ENCODE results near the gene LGSN. TPM values are rescaled to one million over a fixed set of nuclear protein-coding genes. Genes with fewer than 3 reads are reported as not detected.
"Not testable (repeated sequence)": the region's sequence is repeated elsewhere in the genome, so short reads cannot be mapped to it uniquely, and the experiment has no call there.

Gene LGSN
- total and polyA plus RNA-seq, 2 experiments from 2014 or later, result 0.15 to 0.45 TPM

GRCh38 chr6:63340351-63340750 lies 20.6 kb upstream of the LGSN start:
- Histone ChIP-seq H3K27ac (ENCODE audit: low read depth) (no peak overlapping the region), H3K9me2 (ENCODE audit: insufficient read depth) (no peaks in the 10 kb centered on the region), H3K27me3 (ENCODE audit: insufficient read depth) (no peaks in the 10 kb centered on the region), H3K36me3 (ENCODE audit: insufficient read depth) (no peaks in the 10 kb centered on the region; the same call in 1 of the 2 replicates), H3K4me1 (ENCODE audit: insufficient read depth) (no peaks in the 10 kb centered on the region), H2AFZ (no peak overlapping the region), H3K79me2 (replicated peaks; ENCODE audit: insufficient read depth) (no peaks in the 10 kb centered on the region), H3F3A (replicated peaks; ENCODE audit: low read depth) (no peaks in the 10 kb centered on the region), H3K4me2 (no peak overlapping the region), H3K4me3 (no peak overlapping the region), H4K20me1 (replicated peaks; ENCODE audit: insufficient read depth) (no peaks in the 10 kb centered on the region)
- no peaks in the 10 kb centered on the region for H3K36me3 Mint-ChIP-seq (ENCODE audit: low read depth)
- no peaks in the 10 kb centered on the region for H3K27me3 Mint-ChIP-seq (ENCODE audit: insufficient read depth, low read depth, poor library complexity)
- TF ChIP-seq ZNF114 (CRISPR knock-in tag; IDR thresholded peaks at IDR 0.05) (no peak), POLR2AphosphoS5 (IDR thresholded peaks at IDR 0.05; ENCODE audit: low read depth) (no peak), CTCF (conservative IDR thresholded peaks at IDR 0.05; ENCODE audit: low read depth in 2 of 2) (no peak), EZH2phosphoT487 (IDR thresholded peaks at IDR 0.05; ENCODE audit: unreplicated experiment) (no peak), ZNF331 (CRISPR knock-in tag; IDR thresholded peaks at IDR 0.05; ENCODE audit: low read depth) (no peak), JUNB (IDR thresholded peaks at IDR 0.05; ENCODE audit: unreplicated experiment) (no peak), EZH2 (IDR thresholded peaks at IDR 0.05; ENCODE audit: low read depth, unreplicated experiment) (no peak)
- ATAC-seq (no peak), DNase-seq (ENCODE audit: low spot score) (no peak)
- H3K27ac Mint-ChIP-seq, result no peak overlapping the region
- H3K9me3 Mint-ChIP-seq, result peaks cover 25% of the 10 kb centered on the region
- no peaks in the 10 kb centered on the region for H3K4me1 Mint-ChIP-seq
- H3K4me3 Mint-ChIP-seq, result no peak overlapping the region

GRCh38 chr6:63334652-63335051 lies 14.9 kb upstream of the LGSN start:
- H3K9me3 Mint-ChIP-seq, result peaks cover 43% of the 10 kb centered on the region

GRCh38 chr6:63333440-63333839 lies 13.7 kb upstream of the LGSN start:
- Histone ChIP-seq H3K79me2 (replicated peaks; ENCODE audit: insufficient read depth) (no peaks in the 10 kb centered on the region), H3F3A (replicated peaks; ENCODE audit: low read depth) (no peaks in the 10 kb centered on the region), H4K20me1 (replicated peaks; ENCODE audit: insufficient read depth) (no peaks in the 10 kb centered on the region), H2AFZ (no peak overlapping the region), H3K4me3 (no peak overlapping the region), H3K4me1 (ENCODE audit: insufficient read depth) (no peaks in the 10 kb centered on the region), H3K36me3 (ENCODE audit: insufficient read depth) (no peaks in the 10 kb centered on the region; the same call in 1 of the 2 replicates), H3K27me3 (ENCODE audit: insufficient read depth) (no peaks in the 10 kb centered on the region), H3K9me2 (ENCODE audit: insufficient read depth) (peaks cover 3% of the 10 kb centered on the region; the same call in 1 of the 2 replicates), H3K27ac (ENCODE audit: low read depth) (no peak overlapping the region), H3K4me2 (no peak overlapping the region)
- Mint-ChIP-seq H3K4me1 (peaks cover 6% of the 10 kb centered on the region; the same call in 2 of the 3 replicates), H3K9me3 (peaks cover 42% of the 10 kb centered on the region), H3K36me3 (ENCODE audit: low read depth) (peaks cover 13% of the 10 kb centered on the region), H3K27ac (no peak overlapping the region), H3K4me3 (no peak overlapping the region), H3K27me3 (ENCODE audit: insufficient read depth, low read depth, poor library complexity) (no peaks in the 10 kb centered on the region)
- ATAC-seq (no peak), DNase-seq (ENCODE audit: low spot score) (no peak)
- no peak for TF ChIP-seq ZNF114 (CRISPR knock-in tag; IDR thresholded peaks at IDR 0.05)
- no peak for TF ChIP-seq POLR2AphosphoS5 (IDR thresholded peaks at IDR 0.05; ENCODE audit: low read depth)
- TF ChIP-seq CREB1 (CRISPR knock-in tag; IDR thresholded peaks at IDR 0.05; ENCODE audit: low read depth), result no peak
- no peak for TF ChIP-seq ZNF462 (CRISPR knock-in tag; IDR thresholded peaks at IDR 0.05)

More at GRCh38 chr6:63334652-63335051, 14.9 kb upstream of the LGSN start:
- H3K27me3 Mint-ChIP-seq (ENCODE audit: insufficient read depth, low read depth, poor library complexity); DNase-seq (ENCODE audit: low spot score); H3K79me2 ChIP-seq (replicated peaks; ENCODE audit: insufficient read depth); H3K4me2 ChIP-seq; H2AFZ ChIP-seq; H3K4me1 Mint-ChIP-seq; H4K20me1 ChIP-seq (replicated peaks; ENCODE audit: insufficient read depth); H3K9me2 ChIP-seq (ENCODE audit: insufficient read depth); H3K27ac Mint-ChIP-seq; H3K4me3 Mint-ChIP-seq; ATAC-seq; H3F3A ChIP-seq (replicated peaks; ENCODE audit: low read depth); H3K27me3 ChIP-seq (ENCODE audit: insufficient read depth); H3K4me1 ChIP-seq (ENCODE audit: insufficient read depth); H3K36me3 ChIP-seq (ENCODE audit: insufficient read depth); H3K4me3 ChIP-seq; H3K27ac ChIP-seq (ENCODE audit: low read depth): not testable (repeated sequence)
- peaks cover 13% of the 10 kb centered on the region for H3K36me3 Mint-ChIP-seq (ENCODE audit: low read depth)

Measured in GM23338 (cell line).